ENCODE data around the gene SPAG16.

SPAG16 gene

DNA sequence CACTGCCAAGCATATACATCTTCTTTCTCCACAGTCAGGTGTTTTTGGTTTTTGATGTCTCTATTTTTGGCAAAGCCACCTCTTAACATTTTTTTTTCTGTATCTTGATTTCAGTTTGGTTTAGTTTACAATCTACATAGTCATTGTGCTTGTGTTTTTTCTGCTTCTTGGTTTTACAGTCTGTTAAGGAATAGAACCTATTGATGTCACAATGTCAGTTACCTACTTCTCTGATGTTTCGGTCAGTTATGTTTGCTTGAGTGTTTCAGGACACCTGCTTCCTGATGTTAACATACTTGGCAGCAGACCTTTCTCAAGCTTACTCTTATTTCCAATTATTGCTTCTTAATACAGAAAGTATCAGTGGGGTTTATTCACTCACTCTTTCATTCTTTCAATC is 253.3 kb downstream of the SPAG16 start (continued):
- TF ChIP-seq, protein P1, sequence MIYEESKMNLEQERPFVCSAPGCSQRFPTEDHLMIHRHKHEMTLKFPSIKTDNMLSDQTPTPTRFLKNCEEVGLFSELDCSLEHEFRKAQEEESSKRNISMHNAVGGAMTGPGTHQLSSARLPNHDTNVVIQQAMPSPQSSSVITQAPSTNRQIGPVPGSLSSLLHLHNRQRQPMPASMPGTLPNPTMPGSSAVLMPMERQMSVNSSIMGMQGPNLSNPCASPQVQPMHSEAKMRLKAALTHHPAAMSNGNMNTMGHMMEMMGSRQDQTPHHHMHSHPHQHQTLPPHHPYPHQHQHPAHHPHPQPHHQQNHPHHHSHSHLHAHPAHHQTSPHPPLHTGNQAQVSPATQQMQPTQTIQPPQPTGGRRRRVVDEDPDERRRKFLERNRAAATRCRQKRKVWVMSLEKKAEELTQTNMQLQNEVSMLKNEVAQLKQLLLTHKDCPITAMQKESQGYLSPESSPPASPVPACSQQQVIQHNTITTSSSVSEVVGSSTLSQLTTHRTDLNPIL (CRISPR knock-in tag; IDR thresholded peaks at IDR 0.05; ENCODE audit: low read depth) = no peak
- TF ChIP-seq ZNF565 (CRISPR knock-in tag; conservative IDR thresholded peaks at IDR 0.05; ENCODE audit: low read depth) = no peak
- TF ChIP-seq RARB (CRISPR knock-in tag; IDR thresholded peaks at IDR 0.05) = no peak
- TF ChIP-seq ZC3H10 (CRISPR knock-in tag; IDR thresholded peaks at IDR 0.05) = no peak
- TF ChIP-seq ARNTL (CRISPR knock-in tag; IDR thresholded peaks at IDR 0.05; ENCODE audit: borderline replicate concordance, low read depth) = no peak
- no peak for TF ChIP-seq BACH2 (CRISPR knock-in tag; IDR thresholded peaks at IDR 0.05; ENCODE audit: borderline replicate concordance)

DNA sequence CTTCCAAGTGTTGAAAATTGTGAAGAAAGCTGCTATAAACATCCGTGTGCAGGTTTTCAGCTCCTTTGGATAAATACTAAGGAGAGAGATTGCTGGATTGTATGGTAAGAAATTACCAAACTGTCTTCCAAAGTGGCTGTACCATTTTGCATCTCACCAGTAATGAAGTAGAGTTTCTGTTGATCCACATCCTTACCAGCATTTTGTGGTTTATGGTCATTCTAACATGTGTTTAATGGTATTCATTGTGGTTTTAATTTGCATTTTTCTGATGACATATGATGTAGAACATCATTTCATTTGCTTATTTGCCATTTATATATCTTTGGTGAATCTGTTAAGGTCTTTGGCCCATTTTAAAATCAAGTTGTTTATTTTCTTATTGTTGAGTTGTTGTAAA is 260.7 kb downstream of the SPAG16 start:
- no peak for ATAC-seq
- TF ChIP-seq, protein P2, sequence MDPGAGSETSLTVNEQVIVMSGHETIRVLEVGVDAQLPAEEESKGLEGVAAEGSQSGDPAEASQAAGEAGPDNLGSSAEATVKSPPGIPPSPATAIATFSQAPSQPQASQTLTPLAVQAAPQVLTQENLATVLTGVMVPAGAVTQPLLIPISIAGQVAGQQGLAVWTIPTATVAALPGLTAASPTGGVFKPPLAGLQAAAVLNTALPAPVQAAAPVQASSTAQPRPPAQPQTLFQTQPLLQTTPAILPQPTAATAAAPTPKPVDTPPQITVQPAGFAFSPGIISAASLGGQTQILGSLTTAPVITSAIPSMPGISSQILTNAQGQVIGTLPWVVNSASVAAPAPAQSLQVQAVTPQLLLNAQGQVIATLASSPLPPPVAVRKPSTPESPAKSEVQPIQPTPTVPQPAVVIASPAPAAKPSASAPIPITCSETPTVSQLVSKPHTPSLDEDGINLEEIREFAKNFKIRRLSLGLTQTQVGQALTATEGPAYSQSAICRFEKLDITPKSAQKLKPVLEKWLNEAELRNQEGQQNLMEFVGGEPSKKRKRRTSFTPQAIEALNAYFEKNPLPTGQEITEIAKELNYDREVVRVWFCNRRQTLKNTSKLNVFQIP (CRISPR knock-in tag; IDR thresholded peaks at IDR 0.05; ENCODE audit: borderline replicate concordance, low read depth) = no peak
- TF ChIP-seq ZNF565 (CRISPR knock-in tag; conservative IDR thresholded peaks at IDR 0.05; ENCODE audit: low read depth) (no peak), ZFP30 (CRISPR knock-in tag; IDR thresholded peaks at IDR 0.05) (no peak), ZNF8 (CRISPR knock-in tag; IDR thresholded peaks at IDR 0.05) (no peak), CSDC2 (CRISPR knock-in tag; IDR thresholded peaks at IDR 0.05) (no peak), BACH2 (CRISPR knock-in tag; IDR thresholded peaks at IDR 0.05; ENCODE audit: borderline replicate concordance) (no peak), RARB (CRISPR knock-in tag; IDR thresholded peaks at IDR 0.05) (no peak), TCF4 (CRISPR knock-in tag; IDR thresholded peaks at IDR 0.05; ENCODE audit: borderline replicate concordance) (no peak)
- TF ChIP-seq, protein P3, sequence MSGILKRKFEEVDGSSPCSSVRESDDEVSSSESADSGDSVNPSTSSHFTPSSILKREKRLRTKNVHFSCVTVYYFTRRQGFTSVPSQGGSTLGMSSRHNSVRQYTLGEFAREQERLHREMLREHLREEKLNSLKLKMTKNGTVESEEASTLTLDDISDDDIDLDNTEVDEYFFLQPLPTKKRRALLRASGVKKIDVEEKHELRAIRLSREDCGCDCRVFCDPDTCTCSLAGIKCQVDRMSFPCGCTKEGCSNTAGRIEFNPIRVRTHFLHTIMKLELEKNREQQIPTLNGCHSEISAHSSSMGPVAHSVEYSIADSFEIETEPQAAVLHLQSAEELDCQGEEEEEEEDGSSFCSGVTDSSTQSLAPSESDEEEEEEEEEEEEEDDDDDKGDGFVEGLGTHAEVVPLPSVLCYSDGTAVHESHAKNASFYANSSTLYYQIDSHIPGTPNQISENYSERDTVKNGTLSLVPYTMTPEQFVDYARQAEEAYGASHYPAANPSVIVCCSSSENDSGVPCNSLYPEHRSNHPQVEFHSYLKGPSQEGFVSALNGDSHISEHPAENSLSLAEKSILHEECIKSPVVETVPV (CRISPR knock-in tag; IDR thresholded peaks at IDR 0.05) = no peak
- TF ChIP-seq, protein P4, sequence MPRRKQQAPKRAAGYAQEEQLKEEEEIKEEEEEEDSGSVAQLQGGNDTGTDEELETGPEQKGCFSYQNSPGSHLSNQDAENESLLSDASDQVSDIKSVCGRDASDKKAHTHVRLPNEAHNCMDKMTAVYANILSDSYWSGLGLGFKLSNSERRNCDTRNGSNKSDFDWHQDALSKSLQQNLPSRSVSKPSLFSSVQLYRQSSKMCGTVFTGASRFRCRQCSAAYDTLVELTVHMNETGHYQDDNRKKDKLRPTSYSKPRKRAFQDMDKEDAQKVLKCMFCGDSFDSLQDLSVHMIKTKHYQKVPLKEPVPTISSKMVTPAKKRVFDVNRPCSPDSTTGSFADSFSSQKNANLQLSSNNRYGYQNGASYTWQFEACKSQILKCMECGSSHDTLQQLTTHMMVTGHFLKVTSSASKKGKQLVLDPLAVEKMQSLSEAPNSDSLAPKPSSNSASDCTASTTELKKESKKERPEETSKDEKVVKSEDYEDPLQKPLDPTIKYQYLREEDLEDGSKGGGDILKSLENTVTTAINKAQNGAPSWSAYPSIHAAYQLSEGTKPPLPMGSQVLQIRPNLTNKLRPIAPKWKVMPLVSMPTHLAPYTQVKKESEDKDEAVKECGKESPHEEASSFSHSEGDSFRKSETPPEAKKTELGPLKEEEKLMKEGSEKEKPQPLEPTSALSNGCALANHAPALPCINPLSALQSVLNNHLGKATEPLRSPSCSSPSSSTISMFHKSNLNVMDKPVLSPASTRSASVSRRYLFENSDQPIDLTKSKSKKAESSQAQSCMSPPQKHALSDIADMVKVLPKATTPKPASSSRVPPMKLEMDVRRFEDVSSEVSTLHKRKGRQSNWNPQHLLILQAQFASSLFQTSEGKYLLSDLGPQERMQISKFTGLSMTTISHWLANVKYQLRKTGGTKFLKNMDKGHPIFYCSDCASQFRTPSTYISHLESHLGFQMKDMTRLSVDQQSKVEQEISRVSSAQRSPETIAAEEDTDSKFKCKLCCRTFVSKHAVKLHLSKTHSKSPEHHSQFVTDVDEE (CRISPR knock-in tag; IDR thresholded peaks at IDR 0.05) = no peak

DNA sequence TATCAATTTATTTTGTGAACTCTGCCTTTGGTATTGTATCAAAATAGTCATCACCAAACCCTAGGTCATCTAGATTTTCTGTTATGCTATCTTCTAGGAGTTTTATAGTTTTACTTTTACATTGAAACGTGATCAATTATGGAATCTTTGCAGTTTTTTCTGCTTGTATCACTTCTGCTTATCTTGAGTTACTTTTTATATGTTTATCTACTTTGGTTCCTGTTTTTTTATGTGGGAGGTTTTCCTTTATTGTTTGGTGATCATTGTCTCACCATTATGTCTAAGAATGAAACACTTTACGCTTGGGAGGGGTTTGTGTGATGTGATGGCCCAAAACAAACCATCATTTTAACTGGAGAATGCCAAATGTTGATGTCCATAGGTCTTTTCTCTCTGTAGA is 261.2 kb downstream of the SPAG16 start:
- ATAC-seq = no peak
- TF ChIP-seq, protein P4 (CRISPR knock-in tag; IDR thresholded peaks at IDR 0.05) = no peak
- no peak for TF ChIP-seq PPARA (CRISPR knock-in tag; IDR thresholded peaks at IDR 0.05; ENCODE audit: borderline replicate concordance)
- TF ChIP-seq CSDC2 (CRISPR knock-in tag; IDR thresholded peaks at IDR 0.05) = no peak
- TF ChIP-seq, protein P5, sequence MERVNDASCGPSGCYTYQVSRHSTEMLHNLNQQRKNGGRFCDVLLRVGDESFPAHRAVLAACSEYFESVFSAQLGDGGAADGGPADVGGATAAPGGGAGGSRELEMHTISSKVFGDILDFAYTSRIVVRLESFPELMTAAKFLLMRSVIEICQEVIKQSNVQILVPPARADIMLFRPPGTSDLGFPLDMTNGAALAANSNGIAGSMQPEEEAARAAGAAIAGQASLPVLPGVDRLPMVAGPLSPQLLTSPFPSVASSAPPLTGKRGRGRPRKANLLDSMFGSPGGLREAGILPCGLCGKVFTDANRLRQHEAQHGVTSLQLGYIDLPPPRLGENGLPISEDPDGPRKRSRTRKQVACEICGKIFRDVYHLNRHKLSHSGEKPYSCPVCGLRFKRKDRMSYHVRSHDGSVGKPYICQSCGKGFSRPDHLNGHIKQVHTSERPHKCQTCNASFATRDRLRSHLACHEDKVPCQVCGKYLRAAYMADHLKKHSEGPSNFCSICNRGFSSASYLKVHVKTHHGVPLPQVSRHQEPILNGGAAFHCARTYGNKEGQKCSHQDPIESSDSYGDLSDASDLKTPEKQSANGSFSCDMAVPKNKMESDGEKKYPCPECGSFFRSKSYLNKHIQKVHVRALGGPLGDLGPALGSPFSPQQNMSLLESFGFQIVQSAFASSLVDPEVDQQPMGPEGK (CRISPR knock-in tag; IDR thresholded peaks at IDR 0.05; ENCODE audit: borderline replicate concordance) = no peak
- TF ChIP-seq ZNF8 (CRISPR knock-in tag; IDR thresholded peaks at IDR 0.05) = no peak
- TF ChIP-seq TCF4 (CRISPR knock-in tag; IDR thresholded peaks at IDR 0.05; ENCODE audit: borderline replicate concordance) = no peak
- TF ChIP-seq BACH2 (CRISPR knock-in tag; IDR thresholded peaks at IDR 0.05; ENCODE audit: borderline replicate concordance) = no peak
- TF ChIP-seq TOX (CRISPR knock-in tag; IDR thresholded peaks at IDR 0.05; ENCODE audit: borderline replicate concordance) = no peak
- TF ChIP-seq, protein P2 (CRISPR knock-in tag; IDR thresholded peaks at IDR 0.05; ENCODE audit: borderline replicate concordance, low read depth) = no peak
- no peak for TF ChIP-seq ISL1 (CRISPR knock-in tag; IDR thresholded peaks at IDR 0.05)
- TF ChIP-seq ARNTL (CRISPR knock-in tag; IDR thresholded peaks at IDR 0.05; ENCODE audit: borderline replicate concordance, low read depth) = no peak
- TF ChIP-seq ZFP30 (CRISPR knock-in tag; IDR thresholded peaks at IDR 0.05) = no peak
- no peak for TF ChIP-seq ESRRG (CRISPR knock-in tag; IDR thresholded peaks at IDR 0.05)
- TF ChIP-seq OSR1 (CRISPR knock-in tag; IDR thresholded peaks at IDR 0.05) = no peak
- no peak for TF ChIP-seq RARB (CRISPR knock-in tag; IDR thresholded peaks at IDR 0.05)
- TF ChIP-seq, protein P3 (CRISPR knock-in tag; IDR thresholded peaks at IDR 0.05) = no peak
- TF ChIP-seq ZC3H10 (CRISPR knock-in tag; IDR thresholded peaks at IDR 0.05) = no peak
